Activated CD4-positive, alpha-beta T cell treated with anti-CD3 and anti-CD28 coated beads, Interleukin-2, amount 50 U/mL, for 4 hours (primary cell): ENCODE measurements around the gene IQCF6.
"Not testable (repeated sequence)": the region's sequence is repeated elsewhere in the genome, so short reads cannot be mapped to it uniquely, and the experiment has no call there.

ENCODE experiments used
- DNase-seq, 2 experiments: peaks; one replicate each; pipeline ENCODE4 v3.0.0-alpha.2; 2020

IQCF6 gene

GRCh38 chr3:51759203-51759602, 19.8 kb downstream of the IQCF6 start:
- no peak for DNase-seq

GRCh38 chr3:51753763-51754750, 25.0 kb downstream of the IQCF6 start:
- not testable (repeated sequence) for DNase-seq

GRCh38 chr3:51751287-51751686, 27.8 kb downstream of the IQCF6 start:
- no peak for DNase-seq

- no peak for DNase-seq
Observed at GRCh38 chr3:51750878-51751277, 28.2 kb downstream of the IQCF6 start.

- no peak for DNase-seq
Observed at GRCh38 chr3:51748327-51748726, 30.7 kb downstream of the IQCF6 start.

- DNase-seq: no peak
Observed at GRCh38 chr3:51747840-51748239, 31.2 kb downstream of the IQCF6 start.

GRCh38 chr3:51742978-51743377, 36.1 kb downstream of the IQCF6 start:
- not testable (repeated sequence) for DNase-seq

GRCh38 chr3:51742320-51742719, 36.7 kb downstream of the IQCF6 start:
- DNase-seq: not testable (repeated sequence)

- DNase-seq: no peak
Observed at GRCh38 chr3:51739110-51739509, 39.9 kb downstream of the IQCF6 start.

- DNase-seq: no peak
Observed at GRCh38 chr3:51735950-51736349, 43.1 kb downstream of the IQCF6 start.

- DNase-seq: no peak
Observed at GRCh38 chr3:51735039-51735438, 44.0 kb downstream of the IQCF6 start.

- DNase-seq: no peak
Observed at GRCh38 chr3:51734572-51734907, 44.5 kb downstream of the IQCF6 start.

- DNase-seq: no peak
Observed at GRCh38 chr3:51733859-51734571, 45.0 kb downstream of the IQCF6 start.

GRCh38 chr3:51729042-51729633, 49.9 kb downstream of the IQCF6 start:
- DNase-seq: no peak
